Measurements from ENCODE around the gene SLC25A44. TPM values are rescaled to one million over a fixed set of nuclear protein-coding genes. Genes with fewer than 3 reads are reported as not detected.
A peak's percentile ranks its signal among the peaks of the same experiment; 100 is the strongest.

SLC25A44 gene
- total RNA-seq, 1 experiment from 2014 or later: 40.2 TPM

DNA sequence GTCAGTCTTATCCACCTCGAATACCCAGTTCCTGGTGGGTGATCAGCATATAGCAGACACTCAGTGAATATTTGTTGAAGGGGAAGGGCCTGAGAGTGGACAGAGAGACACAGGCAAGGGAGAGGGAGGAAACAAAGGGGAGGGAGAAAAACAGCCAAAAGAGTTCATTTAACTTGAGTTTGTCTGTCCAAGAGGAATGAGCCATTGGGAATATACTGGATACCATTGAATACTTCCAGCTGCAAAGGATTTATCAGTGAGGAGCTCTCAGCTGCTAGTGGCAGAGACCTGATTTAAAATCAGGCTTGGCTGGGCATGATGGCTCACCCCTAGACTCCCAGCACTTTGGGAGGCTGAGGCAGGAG lies 36.6 kb downstream of the SLC25A44 start:
- Histone ChIP-seq H4K91ac (ENCODE audit: insufficient read length, low read depth, low read length) (no peak overlapping the region), H3K27ac (ENCODE audit: insufficient read length, low read depth, low read length) (no peak overlapping the region), H3K23me2 (ENCODE audit: insufficient read length, low read depth, low read length, poor library complexity, severe bottlenecking) (no peaks in the 10 kb centered on the region), H3T11ph (ENCODE audit: low read length) (no peak overlapping the region), H3K18ac (ENCODE audit: insufficient read length, low read depth, low read length) (no peak overlapping the region), H4K5ac (ENCODE audit: insufficient read length, low read depth, low read length) (no peak overlapping the region), H3K56ac (ENCODE audit: insufficient read length, low read depth, low read length) (no peak overlapping the region), H3K4ac (ENCODE audit: low read depth, low read length) (no peak overlapping the region), H2BK5ac (ENCODE audit: insufficient read length, low read length) (no peak overlapping the region), H2AK5ac (ENCODE audit: insufficient read length, low read length) (no peak overlapping the region), H4K20me1 (ENCODE audit: control insufficient read depth, insufficient read depth, insufficient read length) (no peaks in the 10 kb centered on the region), H2BK120ac (ENCODE audit: low read depth, low read length, poor library complexity, severe bottlenecking) (no peak overlapping the region), H2AFZ (ENCODE audit: low read length) (no peak overlapping the region), H3K23ac (ENCODE audit: insufficient read length, low read depth, low read length) (no peak overlapping the region), H3K9me3 (ENCODE audit: control insufficient read depth, low read depth, low read length) (no peaks in the 10 kb centered on the region), H3K79me1 (ENCODE audit: insufficient read depth, low read depth, low read length, poor library complexity, severe bottlenecking) (no peaks in the 10 kb centered on the region), H2BK12ac (ENCODE audit: insufficient read length, low read depth, low read length) (no peak overlapping the region), H3K79me2 (ENCODE audit: insufficient read depth, low read length) (no peaks in the 10 kb centered on the region), H3K27me3 (ENCODE audit: insufficient read depth, low read length) (no peaks in the 10 kb centered on the region; the same call in 1 of the 2 replicates), H4K8ac (replicated peaks; ENCODE audit: insufficient read length, low read depth, low read length) (no peak overlapping the region), H3K4me2 (ENCODE audit: insufficient read depth, insufficient read length, low read length) (no peak overlapping the region), H2BK20ac (ENCODE audit: low read depth, low read length, poor library complexity, severe bottlenecking) (no peak overlapping the region), H2BK15ac (ENCODE audit: low read depth, low read length) (no peak overlapping the region), H3K9ac (ENCODE audit: extremely low read depth, insufficient read length, low read length) (no peak overlapping the region), H3K4me1 (ENCODE audit: insufficient read depth, low read length) (no peaks in the 10 kb centered on the region), H3K14ac (ENCODE audit: insufficient read depth, low read length) (no peak overlapping the region)
- TF ChIP-seq, protein P1, sequence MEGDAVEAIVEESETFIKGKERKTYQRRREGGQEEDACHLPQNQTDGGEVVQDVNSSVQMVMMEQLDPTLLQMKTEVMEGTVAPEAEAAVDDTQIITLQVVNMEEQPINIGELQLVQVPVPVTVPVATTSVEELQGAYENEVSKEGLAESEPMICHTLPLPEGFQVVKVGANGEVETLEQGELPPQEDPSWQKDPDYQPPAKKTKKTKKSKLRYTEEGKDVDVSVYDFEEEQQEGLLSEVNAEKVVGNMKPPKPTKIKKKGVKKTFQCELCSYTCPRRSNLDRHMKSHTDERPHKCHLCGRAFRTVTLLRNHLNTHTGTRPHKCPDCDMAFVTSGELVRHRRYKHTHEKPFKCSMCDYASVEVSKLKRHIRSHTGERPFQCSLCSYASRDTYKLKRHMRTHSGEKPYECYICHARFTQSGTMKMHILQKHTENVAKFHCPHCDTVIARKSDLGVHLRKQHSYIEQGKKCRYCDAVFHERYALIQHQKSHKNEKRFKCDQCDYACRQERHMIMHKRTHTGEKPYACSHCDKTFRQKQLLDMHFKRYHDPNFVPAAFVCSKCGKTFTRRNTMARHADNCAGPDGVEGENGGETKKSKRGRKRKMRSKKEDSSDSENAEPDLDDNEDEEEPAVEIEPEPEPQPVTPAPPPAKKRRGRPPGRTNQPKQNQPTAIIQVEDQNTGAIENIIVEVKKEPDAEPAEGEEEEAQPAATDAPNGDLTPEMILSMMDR (conservative IDR thresholded peaks at IDR 0.05): no peak
- peak overlapping the region in 2 of 3 experiments; percentile 22 to 51; a peak in 3 of 7 replicates for H3K27ac Mint-ChIP-seq
- no peaks in the 10 kb centered on the region for H3K9me3 Mint-ChIP-seq
- peaks cover 20 to 56% (median 52%) of the 10 kb centered on the region in 3 experiments for H3K36me3 Mint-ChIP-seq (ENCODE audit: insufficient read depth in 1 of 3, low read depth in 3 of 3)
- no CpG with 5 or more reads among the region's 1 CpG for WGBS (ENCODE audit: extremely low coverage, insufficient read length, low lambda C conversion rate)
- H3K4me1 Mint-ChIP-seq: peaks cover 1 to 2% of the 10 kb centered on the region in 2 experiments
- H3K27me3 Mint-ChIP-seq (ENCODE audit: low read depth): no peaks in the 10 kb centered on the region
- DNase-seq: no peak
- H3K4me3 Mint-ChIP-seq: peak overlapping the region in 1 of 2 experiments; percentile 23; a peak in 1 of 5 replicates

Measured in H9 (cell line).